IMR-90 (cell line): Measurements from ENCODE around the gene RPS2. TPM values are rescaled to one million over a fixed set of nuclear protein-coding genes. Genes with fewer than 3 reads are reported as not detected.

ENCODE experiments used
- ATAC-seq: fragments of 200-7000 bp; cut with Tn5 transposase; 2 replicates; pipeline ENCODE4 v1.9.1; 2020; ENCODE audit warnings: low read depth, mild to moderate bottlenecking, moderate library complexity
- BruUV-seq: library from RNA; stranded (reverse); fragments of 400-500 nt; replicated peaks from 2 replicates; lab custom pipeline; 2021; lab: Mats Ljungman, UMichigan
- CTCF ChIA-PET: fragments of 300-600 bp; formaldehyde crosslinking; extraction: SDS; loops from one replicate; lab custom pipeline; 2021; ENCODE audit warnings: antibody characterized with exemption; lab: Yijun Ruan, JAX
- POLR2A ChIA-PET: fragments of 300-600 bp; sonication (Branson Sonifier 250); formaldehyde crosslinking; loops from one replicate; lab custom pipeline; 2022; ENCODE audit warnings: antibody characterized with exemption; ENCODE audit not compliant: unreplicated experiment; lab: Charles Lee
- DNase-seq: peaks from one replicate; pipeline ENCODE4 v3.0.0; 2013
- H2AFZ ChIP-seq: replicated peaks from 2 replicates; pipeline ENCODE3; 2013; ENCODE audit warnings: low read length, mild to moderate bottlenecking; ENCODE audit not compliant: poor library complexity
- H2AK5ac ChIP-seq: 2 replicates; pipeline ENCODE4 v1.6.1; 2013; ENCODE audit warnings: low read depth, low read length, inconsistent platforms
- H2AK9ac ChIP-seq: replicated peaks from 2 replicates; pipeline ENCODE3; 2013; ENCODE audit warnings: mild to moderate bottlenecking, low read depth, low read length, moderate library complexity; ENCODE audit not compliant: poor library complexity
- H2BK120ac ChIP-seq: 2 replicates; pipeline ENCODE4 v1.6.1; 2013; ENCODE audit warnings: low read depth, low read length, inconsistent platforms
- H2BK15ac ChIP-seq: 3 replicates; pipeline ENCODE4 v1.6.1; 2013; ENCODE audit warnings: low read depth, low read length, inconsistent platforms
- H2BK20ac ChIP-seq: 2 replicates; pipeline ENCODE4 v1.6.1; 2013; ENCODE audit warnings: low read depth, mild to moderate bottlenecking, inconsistent platforms, low read length, moderate library complexity
- H2BK5ac ChIP-seq: 2 replicates; pipeline ENCODE4 v1.6.1; 2013; ENCODE audit warnings: mild to moderate bottlenecking, low read depth, low read length, inconsistent platforms; ENCODE audit not compliant: poor library complexity, severe bottlenecking
- H3K14ac ChIP-seq: replicated peaks from 2 replicates; pipeline ENCODE4 v1.6.1; 2013; ENCODE audit warnings: low read depth, low read length, inconsistent platforms
- H3K18ac ChIP-seq: 2 replicates; pipeline ENCODE4 v1.6.1; 2013; ENCODE audit warnings: low read depth, low read length, control low read depth
- H3K23ac ChIP-seq: 2 replicates; pipeline ENCODE4 v1.6.1; 2013; ENCODE audit warnings: low read depth, low read length, inconsistent platforms
- H3K27ac ChIP-seq: 2 replicates; pipeline ENCODE4 v1.5.1; 2013; ENCODE audit warnings: mild to moderate bottlenecking, control low read depth, low read length; ENCODE audit not compliant: insufficient read depth
- H3K27me3 ChIP-seq: 2 replicates; pipeline ENCODE4 v1.6.1; 2013; ENCODE audit warnings: low read length; ENCODE audit not compliant: control insufficient read depth, insufficient read depth
- H3K36me3 ChIP-seq: 2 replicates; pipeline ENCODE4 v1.6.1; 2013; ENCODE audit warnings: low read length, mixed read lengths; ENCODE audit not compliant: control insufficient read depth, insufficient read depth
- H3K4ac ChIP-seq: 2 replicates; pipeline ENCODE4 v1.6.1; 2013; ENCODE audit warnings: low read depth, low read length, inconsistent platforms
- H3K4me1 ChIP-seq: 2 replicates; pipeline ENCODE4 v1.6.1; 2013; ENCODE audit warnings: low read length, mixed read lengths; ENCODE audit not compliant: control insufficient read depth, insufficient read depth
- H3K4me2 ChIP-seq: 2 replicates; pipeline ENCODE4 v1.6.1; 2013; ENCODE audit warnings: low read depth, mild to moderate bottlenecking, control low read depth, low read length, moderate library complexity
- H3K4me3 ChIP-seq: 2 replicates; pipeline ENCODE4 v1.5.1; 2013; ENCODE audit warnings: low read depth, mild to moderate bottlenecking, control low read depth, low read length, moderate library complexity; ENCODE audit not compliant: insufficient read depth
- H3K56ac ChIP-seq: 2 replicates; pipeline ENCODE4 v1.6.1; 2013; ENCODE audit warnings: low read length, inconsistent platforms; ENCODE audit not compliant: insufficient read depth; ENCODE audit errors: extremely low read depth
- H3K79me1 ChIP-seq, 2 experiments: 2 replicates each; pipeline ENCODE4 v1.6.1; 2013; ENCODE audit warnings: low read length in 2 of 2, inconsistent platforms in 1 of 2, low read depth in 1 of 2
- H3K9ac ChIP-seq: 2 replicates; pipeline ENCODE4 v1.6.1; 2013; ENCODE audit warnings: low read depth, low read length, control low read depth
- H3K9me1 ChIP-seq: 2 replicates; pipeline ENCODE4 v1.6.1; 2013; ENCODE audit warnings: low read length, inconsistent platforms; ENCODE audit not compliant: insufficient read depth
- H3K9me3 ChIP-seq: 2 replicates; pipeline ENCODE4 v1.6.1; 2013; ENCODE audit warnings: low read length; ENCODE audit not compliant: control insufficient read depth, insufficient read depth
- H4K20me1 ChIP-seq: 2 replicates; pipeline ENCODE4 v1.6.1; 2013; ENCODE audit warnings: low read length, inconsistent platforms; ENCODE audit not compliant: insufficient read depth
- H4K5ac ChIP-seq: 2 replicates; pipeline ENCODE4 v1.6.1; 2013; ENCODE audit warnings: mild to moderate bottlenecking, low read depth, low read length, control low read depth
- H4K8ac ChIP-seq, 2 experiments: 2 replicates each; pipeline ENCODE4 v1.6.1; 2013; ENCODE audit warnings: low read depth in 2 of 2, low read length in 2 of 2, control low read depth in 1 of 2, inconsistent platforms in 1 of 2
- H4K91ac ChIP-seq: 2 replicates; pipeline ENCODE4 v1.6.1; 2013; ENCODE audit warnings: low read depth, low read length, inconsistent platforms; ENCODE audit not compliant: insufficient read depth
- BHLHE40 ChIP-seq: fragments of 150-350 bp; IDR thresholded peaks from 2 replicates; pipeline ENCODE4 v1.6.1; 2016; ENCODE audit warnings: mild to moderate bottlenecking, low read depth, low read length
- CHD1 ChIP-seq: IDR thresholded peaks from 2 replicates; pipeline ENCODE4 v1.6.1; 2012; ENCODE audit warnings: low read depth, low read length, improper control_type of control experiment
- CTCF ChIP-seq: conservative IDR thresholded peaks from 2 replicates; pipeline ENCODE4 v1.5.1; 2012; ENCODE audit warnings: mild to moderate bottlenecking, low read depth, low read length, improper control_type of control experiment
- FOS ChIP-seq: fragments of 150-350 bp; IDR thresholded peaks from 2 replicates; pipeline ENCODE4 v1.6.1; 2016; ENCODE audit warnings: low read depth, low read length
- MAFK ChIP-seq: IDR thresholded peaks from 2 replicates; pipeline ENCODE4 v1.6.1; 2012; ENCODE audit warnings: low read depth, low read length, improper control_type of control experiment
- MAZ ChIP-seq: IDR thresholded peaks from 2 replicates; pipeline ENCODE4 v1.6.1; 2012; ENCODE audit warnings: low read depth, mild to moderate bottlenecking, low read length, improper control_type of control experiment, moderate library complexity, borderline replicate concordance
- MXI1 ChIP-seq: IDR thresholded peaks from 2 replicates; pipeline ENCODE4 v1.6.1; 2012; ENCODE audit warnings: low read depth, mild to moderate bottlenecking, low read length, moderate library complexity, borderline replicate concordance
- RFX5 ChIP-seq: IDR thresholded peaks from 2 replicates; pipeline ENCODE4 v1.8.0; 2012; ENCODE audit warnings: low read depth, mild to moderate bottlenecking, low read length, moderate library complexity
- SMC3 ChIP-seq: fragments of 150-350 bp; IDR thresholded peaks from 2 replicates; pipeline ENCODE4 v1.6.1; 2016; ENCODE audit warnings: low read depth, mild to moderate bottlenecking, antibody characterized with exemption, low read length, moderate library complexity
- WGBS, 2 experiments: methylation state at CpG; one replicate each; pipeline versions ENCODE4 v1.1.5 to v1.1.7; 2013; ENCODE audit warnings: missing lambda C conversion rate in 2 of 2; ENCODE audit not compliant: insufficient read length in 1 of 2; ENCODE audit errors: extremely low coverage in 2 of 2; 5-methylcytosine and 5-hydroxymethylcytosine counted together
- dilution Hi-C: fragments of 300-500 bp; cut with HindIII; formaldehyde crosslinking; loops from one replicate; pipeline ENCODE4 v1.14.3; 2018; ENCODE audit warnings: low sequenced_read_pairs; ENCODE audit not compliant: unreplicated experiment
- in situ Hi-C: fragments of 300-500 bp; cut with MboI; formaldehyde crosslinking; loops from 3 replicates; pipeline ENCODE4 v1.14.3; 2019; ENCODE audit warnings: low sequenced_read_pairs, inconsistent platforms, mixed read lengths
- intact Hi-C: fragments of 100-400 bp; cut with micrococcal nuclease; formaldehyde crosslinking; loops from 2 replicates; pipeline ENCODE4 v1.10.0; 2022
- polyA plus RNA-seq, 3 experiments: library from polyadenylated mRNA; depleted of rRNA; stranded (reverse); fragments of >200 nt; gene quantifications; 2 replicates each; pipeline ENCODE4 v1.2.3, GENCODE V29; 2012; ENCODE audit warnings: low replicate concordance in 1 of 3
- total RNA-seq: library from RNA; depleted of rRNA; stranded (reverse); fragments of >200 nt; gene quantifications from 2 replicates; pipeline ENCODE4 v1.2.3, GENCODE V29; 2012

The RPS2 gene
- total and polyA plus RNA-seq, 2 of the 4 experiments (the other 2 are of a cell fraction) = 2,703 to 6,941 TPM

DNA sequence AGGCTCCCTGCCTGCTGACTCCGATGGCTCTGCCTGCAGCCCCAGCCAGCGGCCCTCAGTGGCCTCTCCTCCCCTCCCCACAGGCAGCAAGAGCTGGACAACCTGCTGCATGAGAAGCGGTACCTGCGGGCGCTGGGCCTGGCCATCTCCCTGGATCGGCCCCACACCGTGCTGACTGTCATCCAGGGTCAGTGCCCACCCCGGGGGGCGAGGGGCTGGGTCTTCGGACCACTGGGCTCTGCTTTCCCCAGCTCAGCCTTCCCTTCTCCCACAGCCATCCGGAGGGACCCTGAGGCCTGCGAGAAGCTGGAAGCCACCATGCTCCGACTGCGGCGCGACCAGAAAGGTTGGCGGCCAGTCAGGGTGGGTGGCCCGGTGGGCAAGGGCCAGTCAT, 13.2 kb upstream of the RPS2 start:
- Histone ChIP-seq H3K4me2 (no peak overlapping the region), H3K56ac (no peak overlapping the region), H3K9me1 (no peaks in the 10 kb centered on the region), H2AK5ac (no peak overlapping the region), H3K27me3 (peaks cover 29% of the 10 kb centered on the region; the same call in 1 of the 2 replicates), H3K4me3 (no peak overlapping the region), H4K20me1 (no peaks in the 10 kb centered on the region; the same call in 1 of the 2 replicates), H3K9me3 (no peaks in the 10 kb centered on the region), H2BK15ac (no peak overlapping the region), H3K36me3 (peaks cover 48% of the 10 kb centered on the region), H2BK5ac (no peak overlapping the region), H3K18ac (no peak overlapping the region), H4K5ac (no peak overlapping the region), H3K9ac (no peak overlapping the region), H3K14ac (no peak overlapping the region), H3K23ac (no peak overlapping the region), H2BK20ac (no peak overlapping the region), H2AFZ (no peak overlapping the region), H3K4ac (no peak overlapping the region), H3K27ac (no peak overlapping the region), H4K8ac (no peak overlapping the region), H3K79me1 (peaks cover 0 to 13% of the 10 kb centered on the region in 2 experiments; a peak in 1 of 4 replicates), H2BK120ac (no peak overlapping the region), H3K4me1 (no peaks in the 10 kb centered on the region; the same call in 1 of the 2 replicates), H2AK9ac (no peak overlapping the region), H4K91ac (no peak overlapping the region)
- WGBS, 2 experiments = 91% methylated on average over 7 of the region's 18 CpGs; no CpG with 5 or more reads in 1 of the 2 experiments
- dilution Hi-C loops = no loop called here
- ChIA-PET CTCF (no interaction called here), POLR2A (no interaction called here)
- no peak for ATAC-seq
- BruUV-seq = no TSS peak
- TF ChIP-seq MAFK = no peak
- no peak for TF ChIP-seq CHD1
- TF ChIP-seq BHLHE40 = no peak
- TF ChIP-seq RFX5 = no peak
- no peak for TF ChIP-seq MAZ
- no peak for TF ChIP-seq MXI1
- TF ChIP-seq FOS = no peak
- TF ChIP-seq SMC3 = no peak
- no peak for TF ChIP-seq CTCF
- no peak for DNase-seq
- in situ Hi-C loops = no loop called here
- intact Hi-C loops = no loop called here
